H9 (cell line): ENCODE data around the gene CFH. TPM values are rescaled to one million over a fixed set of nuclear protein-coding genes. Genes with fewer than 3 reads are reported as not detected.

Experiments used
- DNase-seq: peaks from one replicate; pipeline ENCODE4 v3.0.0-alpha.2; 2017
- H2AFZ ChIP-seq: one replicate; pipeline ENCODE4 v1.6.1; 2013; ENCODE audit warnings: mild to moderate bottlenecking, low read length, control low read depth, moderate library complexity
- H2AK5ac ChIP-seq: 2 replicates; pipeline ENCODE4 v1.6.1; 2013; ENCODE audit warnings: low read length, control low read depth, mixed read lengths; ENCODE audit not compliant: insufficient read length
- H2BK120ac ChIP-seq: one replicate; pipeline ENCODE4 v1.6.1; 2013; ENCODE audit warnings: low read depth, mild to moderate bottlenecking, low read length, control low read depth, inconsistent platforms; ENCODE audit not compliant: poor library complexity, severe bottlenecking
- H2BK12ac ChIP-seq: 2 replicates; pipeline ENCODE4 v1.6.1; 2013; ENCODE audit warnings: low read length, control low read depth, mixed read lengths, low read depth; ENCODE audit not compliant: insufficient read length
- H2BK15ac ChIP-seq: 2 replicates; pipeline ENCODE4 v1.6.1; 2013; ENCODE audit warnings: low read depth, low read length, control low read depth
- H2BK20ac ChIP-seq: one replicate; pipeline ENCODE4 v1.6.1; 2013; ENCODE audit warnings: low read depth, mild to moderate bottlenecking, low read length, control low read depth, inconsistent platforms; ENCODE audit not compliant: poor library complexity, severe bottlenecking
- H2BK5ac ChIP-seq: 2 replicates; pipeline ENCODE4 v1.6.1; 2013; ENCODE audit warnings: low read length, control low read depth, mixed read lengths; ENCODE audit not compliant: insufficient read length
- H3K14ac ChIP-seq: 2 replicates; pipeline ENCODE4 v1.6.1; 2013; ENCODE audit warnings: low read length, control low read depth; ENCODE audit not compliant: insufficient read depth
- H3K18ac ChIP-seq: 2 replicates; pipeline ENCODE4 v1.6.1; 2013; ENCODE audit warnings: low read depth, mild to moderate bottlenecking, mixed read lengths, low read length, control low read depth; ENCODE audit not compliant: insufficient read length
- H3K23ac ChIP-seq: 2 replicates; pipeline ENCODE4 v1.6.1; 2013; ENCODE audit warnings: low read length, control low read depth, mixed read lengths, low read depth; ENCODE audit not compliant: insufficient read length
- H3K23me2 ChIP-seq: 2 replicates; pipeline ENCODE4 v1.6.1; 2013; ENCODE audit warnings: low read depth, mild to moderate bottlenecking, mixed read lengths, low read length, control low read depth; ENCODE audit not compliant: insufficient read length, poor library complexity, severe bottlenecking
- H3K27ac ChIP-seq: 2 replicates; pipeline ENCODE4 v1.5.1; 2013; ENCODE audit warnings: low read length, control low read depth, mixed read lengths, low read depth; ENCODE audit not compliant: insufficient read length
- H3K27me3 ChIP-seq: 2 replicates; pipeline ENCODE4 v1.6.1; 2013; ENCODE audit warnings: low read length, control low read depth, inconsistent platforms; ENCODE audit not compliant: insufficient read depth
- H3K4ac ChIP-seq: 2 replicates; pipeline ENCODE4 v1.6.1; 2013; ENCODE audit warnings: low read depth, mild to moderate bottlenecking, control low read depth, inconsistent platforms, low read length, moderate library complexity
- H3K4me1 ChIP-seq: 2 replicates; pipeline ENCODE4 v1.6.1; 2013; ENCODE audit warnings: low read length, control low read depth, inconsistent platforms; ENCODE audit not compliant: insufficient read depth
- H3K4me2 ChIP-seq: 2 replicates; pipeline ENCODE4 v1.6.1; 2013; ENCODE audit warnings: low read length, control low read depth, mixed read lengths; ENCODE audit not compliant: insufficient read length, insufficient read depth
- H3K56ac ChIP-seq: 2 replicates; pipeline ENCODE4 v1.6.1; 2013; ENCODE audit warnings: low read depth, mild to moderate bottlenecking, mixed read lengths, low read length, control low read depth; ENCODE audit not compliant: insufficient read length
- H3K79me1 ChIP-seq: 2 replicates; pipeline ENCODE4 v1.6.1; 2013; ENCODE audit warnings: low read depth, mild to moderate bottlenecking, moderate library complexity, low read length, control low read depth, inconsistent platforms; ENCODE audit not compliant: insufficient read depth, poor library complexity, severe bottlenecking
- H3K79me2 ChIP-seq: 2 replicates; pipeline ENCODE4 v1.6.1; 2013; ENCODE audit warnings: low read length, control low read depth, inconsistent platforms; ENCODE audit not compliant: insufficient read depth
- H3K9ac ChIP-seq: 2 replicates; pipeline ENCODE4 v1.6.1; 2013; ENCODE audit warnings: low read length, control low read depth, mixed read lengths; ENCODE audit not compliant: insufficient read length; ENCODE audit errors: extremely low read depth
- H3K9me3 ChIP-seq: one replicate; pipeline ENCODE4 v1.6.1; 2013; ENCODE audit warnings: low read depth, low read length, inconsistent platforms; ENCODE audit not compliant: control insufficient read depth
- H3T11ph ChIP-seq: one replicate; pipeline ENCODE4 v1.6.1; 2013; ENCODE audit warnings: mild to moderate bottlenecking, low read length, control low read depth, inconsistent platforms
- H4K20me1 ChIP-seq: one replicate; pipeline ENCODE4 v1.6.1; 2013; ENCODE audit not compliant: control insufficient read depth, insufficient read length, insufficient read depth
- H4K5ac ChIP-seq: 2 replicates; pipeline ENCODE4 v1.6.1; 2013; ENCODE audit warnings: low read depth, mild to moderate bottlenecking, mixed read lengths, low read length, control low read depth; ENCODE audit not compliant: insufficient read length
- H4K8ac ChIP-seq: replicated peaks from 2 replicates; pipeline ENCODE4 v1.6.1; 2013; ENCODE audit warnings: low read length, control low read depth, mixed read lengths, low read depth; ENCODE audit not compliant: insufficient read length
- H4K91ac ChIP-seq: 2 replicates; pipeline ENCODE4 v1.6.1; 2013; ENCODE audit warnings: low read depth, mild to moderate bottlenecking, moderate library complexity, mixed read lengths, low read length, control low read depth; ENCODE audit not compliant: insufficient read length
- H3K27ac Mint-ChIP-seq, 3 experiments: 2 replicates in 2 of 3; 3 replicates in 1 of 3; pipeline ENCODE4 v1.8.0; 2020 to 2021; ENCODE audit warnings: mixed read lengths in 3 of 3, mild to moderate bottlenecking in 1 of 3, moderate library complexity in 1 of 3
- H3K27me3 Mint-ChIP-seq: 2 replicates; pipeline ENCODE4 v1.8.0; 2021; ENCODE audit warnings: low read depth, mild to moderate bottlenecking, moderate library complexity, mixed read lengths
- H3K36me3 Mint-ChIP-seq, 3 experiments: 2 replicates in 2 of 3; 3 replicates in 1 of 3; pipeline ENCODE4 v1.8.0; 2020 to 2021; ENCODE audit warnings: low read depth in 3 of 3, mixed read lengths in 3 of 3; ENCODE audit not compliant: insufficient read depth in 1 of 3
- H3K4me1 Mint-ChIP-seq, 2 experiments: 2 replicates each; pipeline ENCODE4 v1.8.0; 2020; ENCODE audit warnings: mixed read lengths in 2 of 2
- H3K4me3 Mint-ChIP-seq, 2 experiments: 2 replicates in 1 of 2; 3 replicates in 1 of 2; pipeline ENCODE4 v1.8.0; 2020 to 2021; ENCODE audit warnings: mild to moderate bottlenecking in 2 of 2, mixed read lengths in 2 of 2, moderate library complexity in 1 of 2
- H3K9me3 Mint-ChIP-seq, 2 experiments: 2 replicates in 1 of 2; 3 replicates in 1 of 2; pipeline ENCODE4 v1.8.0; 2020; ENCODE audit warnings: mild to moderate bottlenecking in 2 of 2, mixed read lengths in 2 of 2, moderate library complexity in 1 of 2
- CTCF ChIP-seq: fragments of 200-600 bp; sonication (generic); conservative IDR thresholded peaks from 3 replicates; pipeline ENCODE4 v1.8.0; 2021; ENCODE audit warnings: antibody characterized with exemption, mild to moderate bottlenecking
- WGBS: extraction: QIAGEN DNeasy Blood & Tissue Kit; methylation state at CpG from one replicate; pipeline ENCODE4 v1.1.7; 2013; ENCODE audit warnings: missing lambda C conversion rate, low lambda C conversion rate, mixed read lengths; ENCODE audit not compliant: insufficient read length; ENCODE audit errors: extremely low coverage; 5-methylcytosine and 5-hydroxymethylcytosine counted together
- total RNA-seq: library from RNA; stranded (reverse); gene quantifications from 2 replicates; pipeline ENCODE4 v1.2.1, GENCODE V29; 2021

Gene CFH
- total RNA-seq, 1 experiment from 2014 or later: not detected

- no peak overlapping the region for H3K4me3 Mint-ChIP-seq
- H3K23ac ChIP-seq: no peak overlapping the region
These were observed 33.7 kb downstream of the CFH start for GRCh38 chr1:196685506-196685905.

More at GRCh38 chr1:196685506-196685905, 33.7 kb downstream of the CFH start:
- no peak overlapping the region for H2BK5ac ChIP-seq
- DNase-seq: no peak
- no peak overlapping the region for H3K4ac ChIP-seq
- no peak overlapping the region for H3K27ac ChIP-seq
- Mint-ChIP-seq H3K27me3 (no peaks in the 10 kb centered on the region), H3K27ac (no peak overlapping the region), H3K9me3 (no peaks in the 10 kb centered on the region), H3K4me1 (no peaks in the 10 kb centered on the region), H3K36me3 (no peaks in the 10 kb centered on the region)
- no peak overlapping the region for H2AFZ ChIP-seq
- no peaks in the 10 kb centered on the region for H3K27me3 ChIP-seq
- H3K4me2 ChIP-seq: no peak overlapping the region
- no peak overlapping the region for H4K5ac ChIP-seq
- no peaks in the 10 kb centered on the region for H4K20me1 ChIP-seq
- H2BK12ac ChIP-seq: no peak overlapping the region
- no peak overlapping the region for H2BK20ac ChIP-seq
- no peak overlapping the region for H4K91ac ChIP-seq
- H3K4me1 ChIP-seq: no peaks in the 10 kb centered on the region
- TF ChIP-seq CTCF: no peak
- no peaks in the 10 kb centered on the region for H3K79me2 ChIP-seq
- H2AK5ac ChIP-seq: no peak overlapping the region
- no peak overlapping the region for H3K9ac ChIP-seq
- H3K79me1 ChIP-seq: no peaks in the 10 kb centered on the region
- WGBS: 100% methylated on average over 1 of the region's 1 CpG
- H2BK15ac ChIP-seq: no peak overlapping the region
- H3K23me2 ChIP-seq: no peaks in the 10 kb centered on the region
- no peak overlapping the region for H2BK120ac ChIP-seq
- no peak overlapping the region for H3K56ac ChIP-seq
- no peak overlapping the region for H3K14ac ChIP-seq
- no peaks in the 10 kb centered on the region for H3K9me3 ChIP-seq
- H3K18ac ChIP-seq: no peak overlapping the region
- no peak overlapping the region for H3T11ph ChIP-seq
- H4K8ac ChIP-seq: no peak overlapping the region
